Dermis microvascular lymphatic vessel endothelial cell (primary cell): ENCODE results near the gene LATS2. TPM values are rescaled to one million over a fixed set of nuclear protein-coding genes. Genes with fewer than 3 reads are reported as not detected.
A peak's percentile ranks its signal among the peaks of the same experiment; 100 is the strongest.
"Not testable (repeated sequence)": the region's sequence is repeated elsewhere in the genome, so short reads cannot be mapped to it uniquely, and the experiment has no call there.

Experiments
- DNase-seq, 2 donors: peaks; one replicate each; pipeline versions ENCODE4 v3.0.0 to v3.0.0-alpha.2; 2010; ENCODE audit warnings: low read depth in 2 of 2
- total RNA-seq: library from RNA; depleted of rRNA; stranded (reverse); fragments of >200 nt; gene quantifications from 2 replicates; pipeline ENCODE4 v1.2.1, GENCODE V29; 2014

The LATS2 gene
- total RNA-seq, 1 donor from 2014 or later: 17.5 TPM

- DNase-seq: peak in 1 of 2 donors; percentile 48
Observed at GRCh38 chr13:21075379-21076249, 14.2 kb upstream of the LATS2 start.

- peak; percentile 57 to 62 for DNase-seq
Observed at GRCh38 chr13:21075011-21075378, 13.6 kb upstream of the LATS2 start.

GRCh38 chr13:21074546-21074945, 13.2 kb upstream of the LATS2 start:
- DNase-seq: peak in 1 of 2 donors; percentile 20

GRCh38 chr13:21071924-21072323, 10.5 kb upstream of the LATS2 start:
- no peak for DNase-seq

GRCh38 chr13:21071015-21071414, 9.6 kb upstream of the LATS2 start:
- DNase-seq: no peak

- no peak for DNase-seq
Observed at GRCh38 chr13:21069561-21070004, 8.2 kb upstream of the LATS2 start.

GRCh38 chr13:21067848-21068247, 6.5 kb upstream of the LATS2 start:
- no peak for DNase-seq

GRCh38 chr13:21066946-21067345, 5.6 kb upstream of the LATS2 start:
- DNase-seq: no peak

- DNase-seq: no peak
Observed at GRCh38 chr13:21065686-21066085, 4.3 kb upstream of the LATS2 start.

GRCh38 chr13:21063031-21063430, 1.6 kb upstream of the LATS2 start:
- no peak for DNase-seq

GRCh38 chr13:21060338-21061028, 903 bp downstream of the LATS2 start:
- peak in 1 of 2 donors; percentile 45 for DNase-seq

- DNase-seq: no peak
Observed at GRCh38 chr13:21059641-21060337, 1.6 kb downstream of the LATS2 start.

- peak in 1 of 2 donors; percentile 55 for DNase-seq
Observed at GRCh38 chr13:21058361-21058760, 3.0 kb downstream of the LATS2 start.

- no peak for DNase-seq
Observed at GRCh38 chr13:21055511-21056045, 5.8 kb downstream of the LATS2 start.

- no peak for DNase-seq
Observed at GRCh38 chr13:21055016-21055415, 6.4 kb downstream of the LATS2 start.

GRCh38 chr13:21054313-21054712, 7.1 kb downstream of the LATS2 start:
- DNase-seq: no peak

GRCh38 chr13:21053231-21053630, 8.2 kb downstream of the LATS2 start:
- peak in 1 of 2 donors; percentile 47 for DNase-seq

GRCh38 chr13:21051675-21052074, 9.7 kb downstream of the LATS2 start:
- no peak for DNase-seq

GRCh38 chr13:21050288-21051197, 10.8 kb downstream of the LATS2 start:
- no peak for DNase-seq

- not testable (repeated sequence) for DNase-seq
Observed at GRCh38 chr13:21049731-21050130, 11.7 kb downstream of the LATS2 start.
